OCI-LY1 (cell line): ENCODE measurements around the gene DENND6A.

Experiments used
- H2AFZ ChIP-seq: fragments of 200-600 bp; sonication (generic), shearing (Covaris generic); 2 replicates; pipeline ENCODE4 v1.6.0; 2014; ENCODE audit warnings: antibody characterized with exemption, mild to moderate bottlenecking, low read length
- H3F3A ChIP-seq: fragments of 200-600 bp; sonication (generic), shearing (Covaris generic); 2 replicates; pipeline ENCODE4 v1.6.0; 2014; ENCODE audit warnings: mild to moderate bottlenecking, antibody characterized with exemption, low read length, moderate library complexity; ENCODE audit not compliant: insufficient read depth
- H3K27ac ChIP-seq: fragments of 200-600 bp; sonication (generic); 2 replicates; pipeline ENCODE4 v1.5.1; 2014; ENCODE audit warnings: low read length, mixed run types, mild to moderate bottlenecking, low read depth; ENCODE audit not compliant: poor library complexity, severe bottlenecking
- H3K27me3 ChIP-seq: fragments of 200-600 bp; sonication (generic); 2 replicates; pipeline ENCODE4 v1.6.0; 2014; ENCODE audit warnings: antibody characterized with exemption, mild to moderate bottlenecking, low read length, moderate library complexity; ENCODE audit not compliant: insufficient read depth
- H3K36me3 ChIP-seq: fragments of 200-600 bp; sonication (generic); 2 replicates; pipeline ENCODE4 v1.6.1; 2014; ENCODE audit warnings: mild to moderate bottlenecking, antibody characterized with exemption, low read length, moderate library complexity, mixed read lengths; ENCODE audit not compliant: insufficient read depth
- H3K4me1 ChIP-seq: fragments of 200-600 bp; sonication (generic); 2 replicates; pipeline ENCODE4 v1.5.1; 2014; ENCODE audit warnings: mild to moderate bottlenecking, low read length, moderate library complexity; ENCODE audit not compliant: insufficient read depth, severe bottlenecking
- H3K4me2 ChIP-seq: fragments of 200-600 bp; sonication (generic), shearing (Covaris generic); 2 replicates; pipeline ENCODE4 v1.6.1; 2014; ENCODE audit warnings: low read length
- H3K4me3 ChIP-seq: fragments of 200-600 bp; sonication (generic); 2 replicates; pipeline ENCODE4 v1.5.1; 2014; ENCODE audit warnings: low read length, low read depth, mild to moderate bottlenecking, mixed read lengths; ENCODE audit not compliant: poor library complexity, severe bottlenecking
- H3K79me2 ChIP-seq: fragments of 200-600 bp; shearing (Covaris generic); 2 replicates; pipeline ENCODE4 v1.6.1; 2016; ENCODE audit warnings: mixed run types, low read length, mixed read lengths; ENCODE audit not compliant: insufficient read depth
- H3K9ac ChIP-seq: fragments of 200-600 bp; sonication (generic), shearing (Covaris generic); 2 replicates; pipeline ENCODE4 v1.6.1; 2014; ENCODE audit warnings: mild to moderate bottlenecking, low read length, mixed read lengths
- H3K9me2 ChIP-seq: fragments of 200-600 bp; sonication (generic), shearing (Covaris generic); 2 replicates; pipeline ENCODE4 v1.6.1; 2014; ENCODE audit warnings: low read depth, mild to moderate bottlenecking, low read length, mixed read lengths
- H3K9me3 ChIP-seq: fragments of 200-600 bp; shearing (Covaris generic); 2 replicates; pipeline ENCODE4 v1.6.1; 2014; ENCODE audit warnings: low read length, mixed read lengths
- H4K20me1 ChIP-seq: fragments of 200-600 bp; sonication (generic), shearing (Covaris generic); 2 replicates; pipeline ENCODE4 v1.6.0; 2016; ENCODE audit warnings: mild to moderate bottlenecking, low read length; ENCODE audit not compliant: insufficient read depth
- EZH2 ChIP-seq: fragments of 200-600 bp; sonication (generic), shearing (Covaris generic); IDR thresholded peaks from 2 replicates; pipeline ENCODE4 v1.8.0; 2017; ENCODE audit warnings: borderline replicate concordance, mixed run types, mild to moderate bottlenecking, antibody characterized with exemption, low read length, moderate library complexity, mixed read lengths
- TF ChIP-seq, protein P1 (sequence below): fragments of 200-600 bp; sonication (generic), shearing (Covaris generic); IDR thresholded peaks from 2 replicates; pipeline ENCODE4 v1.5.1; 2017; ENCODE audit warnings: mild to moderate bottlenecking, antibody characterized with exemption, low read length, moderate library complexity, mixed read lengths

The DENND6A gene

DNA sequence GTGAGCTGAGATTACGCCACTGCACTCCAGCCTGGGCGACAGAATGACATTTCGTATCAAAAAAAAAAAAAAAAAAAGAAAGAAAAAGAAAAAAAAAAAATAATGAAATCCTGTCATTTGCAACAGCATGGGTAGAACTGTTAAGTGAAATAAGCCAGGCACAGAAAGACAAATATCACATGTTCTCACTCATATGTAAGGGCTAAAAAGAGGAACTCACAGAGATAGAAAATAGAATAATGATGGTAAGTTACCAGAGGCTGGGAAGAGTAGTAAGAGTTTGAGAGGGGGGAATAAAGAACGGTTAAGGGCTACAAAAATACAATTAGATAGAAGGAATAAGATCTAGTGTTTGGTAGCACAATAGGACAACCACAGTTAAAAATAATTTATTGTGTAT lies 19.7 kb downstream of the DENND6A start:
- Histone ChIP-seq H4K20me1 (no peaks in the 10 kb centered on the region), H3F3A (no peaks in the 10 kb centered on the region), H3K27me3 (no peaks in the 10 kb centered on the region), H3K27ac (peak overlapping the region; percentile 84), H3K4me2 (peak overlapping the region; percentile 27; the same call in 1 of the 2 replicates), H3K4me3 (no peak overlapping the region), H3K9ac (no peak overlapping the region), H3K9me3 (no peaks in the 10 kb centered on the region), H3K79me2 (no peaks in the 10 kb centered on the region), H3K36me3 (peaks cover 14% of the 10 kb centered on the region; the same call in 1 of the 2 replicates), H3K4me1 (peaks cover 40% of the 10 kb centered on the region), H2AFZ (no peak overlapping the region), H3K9me2 (no peaks in the 10 kb centered on the region)
- no peak for TF ChIP-seq EZH2
- TF ChIP-seq, protein P1, sequence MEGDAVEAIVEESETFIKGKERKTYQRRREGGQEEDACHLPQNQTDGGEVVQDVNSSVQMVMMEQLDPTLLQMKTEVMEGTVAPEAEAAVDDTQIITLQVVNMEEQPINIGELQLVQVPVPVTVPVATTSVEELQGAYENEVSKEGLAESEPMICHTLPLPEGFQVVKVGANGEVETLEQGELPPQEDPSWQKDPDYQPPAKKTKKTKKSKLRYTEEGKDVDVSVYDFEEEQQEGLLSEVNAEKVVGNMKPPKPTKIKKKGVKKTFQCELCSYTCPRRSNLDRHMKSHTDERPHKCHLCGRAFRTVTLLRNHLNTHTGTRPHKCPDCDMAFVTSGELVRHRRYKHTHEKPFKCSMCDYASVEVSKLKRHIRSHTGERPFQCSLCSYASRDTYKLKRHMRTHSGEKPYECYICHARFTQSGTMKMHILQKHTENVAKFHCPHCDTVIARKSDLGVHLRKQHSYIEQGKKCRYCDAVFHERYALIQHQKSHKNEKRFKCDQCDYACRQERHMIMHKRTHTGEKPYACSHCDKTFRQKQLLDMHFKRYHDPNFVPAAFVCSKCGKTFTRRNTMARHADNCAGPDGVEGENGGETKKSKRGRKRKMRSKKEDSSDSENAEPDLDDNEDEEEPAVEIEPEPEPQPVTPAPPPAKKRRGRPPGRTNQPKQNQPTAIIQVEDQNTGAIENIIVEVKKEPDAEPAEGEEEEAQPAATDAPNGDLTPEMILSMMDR: no peak

DNA sequence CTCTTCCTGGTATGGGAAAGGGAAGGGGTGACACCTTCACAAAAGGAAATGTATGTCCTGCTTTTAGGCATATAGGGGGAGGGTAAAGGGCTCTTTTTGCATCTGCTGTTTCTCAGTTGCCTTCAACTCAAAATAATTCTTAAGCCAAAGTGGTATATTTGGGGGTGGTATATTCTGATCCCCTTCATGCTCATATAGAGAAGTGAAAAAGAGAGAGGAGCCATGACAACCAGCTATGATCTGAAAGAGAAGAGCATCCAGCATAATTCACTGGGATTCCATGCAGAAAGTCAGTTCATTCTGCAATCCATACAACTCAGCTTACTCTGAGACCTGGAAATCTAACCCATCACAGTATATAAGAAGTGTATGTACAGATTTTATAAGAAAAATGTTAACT lies 22.3 kb downstream of the DENND6A start:
- no peaks in the 10 kb centered on the region for H3K79me2 ChIP-seq
- H3K36me3 ChIP-seq: peaks cover 28% of the 10 kb centered on the region

DNA sequence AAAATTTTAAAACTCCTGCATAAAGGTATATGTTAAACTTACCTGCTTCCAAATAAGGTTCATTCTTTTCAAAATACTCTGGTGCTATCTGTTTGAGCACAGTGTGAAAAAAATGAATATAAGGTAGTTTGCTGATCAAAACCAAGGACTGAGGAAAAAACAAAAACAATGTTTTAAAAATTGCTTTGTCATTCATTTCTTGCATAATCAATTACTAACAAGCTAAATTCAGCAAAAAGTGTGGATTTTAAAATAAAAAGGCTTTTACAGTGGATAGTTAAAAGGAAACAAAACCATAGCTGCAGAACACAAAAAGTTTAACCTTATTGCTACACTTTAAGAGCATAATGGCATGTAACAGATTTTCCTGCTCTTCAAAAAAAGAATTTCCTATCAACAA lies 31.5 kb downstream of the DENND6A start:
- no peak overlapping the region for H3K4me3 ChIP-seq
- H3K9me2 ChIP-seq: no peaks in the 10 kb centered on the region
- no peak overlapping the region for H3K27ac ChIP-seq
- no peak overlapping the region for H3K9ac ChIP-seq
- TF ChIP-seq, protein P1: no peak
- no peak for TF ChIP-seq EZH2
- H3K79me2 ChIP-seq: no peaks in the 10 kb centered on the region
- no peaks in the 10 kb centered on the region for H3K9me3 ChIP-seq
- H3F3A ChIP-seq: no peaks in the 10 kb centered on the region
- no peaks in the 10 kb centered on the region for H4K20me1 ChIP-seq
- no peaks in the 10 kb centered on the region for H3K4me1 ChIP-seq
- H3K36me3 ChIP-seq: peaks cover 66% of the 10 kb centered on the region
- H3K27me3 ChIP-seq: no peaks in the 10 kb centered on the region
- H3K4me2 ChIP-seq: no peak overlapping the region
- no peak overlapping the region for H2AFZ ChIP-seq

More for the DNA sequence above, 22.3 kb downstream of the DENND6A start:
- Histone ChIP-seq H4K20me1 (no peaks in the 10 kb centered on the region), H2AFZ (no peak overlapping the region), H3K4me2 (no peak overlapping the region), H3K4me3 (no peak overlapping the region), H3K27ac (peak overlapping the region; percentile 84), H3F3A (no peaks in the 10 kb centered on the region), H3K4me1 (peaks cover 35% of the 10 kb centered on the region), H3K9ac (no peak overlapping the region), H3K9me3 (no peaks in the 10 kb centered on the region), H3K27me3 (no peaks in the 10 kb centered on the region), H3K9me2 (no peaks in the 10 kb centered on the region)
- TF ChIP-seq, protein P1: no peak
- no peak for TF ChIP-seq EZH2
